Astrocyte (in vitro differentiated cells and primary cell): ENCODE results near the gene PRR5L.

Experiments
- EZH2 ChIP-seq: IDR thresholded peaks from 2 replicates; pipeline ENCODE4 v1.6.1; 2012; ENCODE audit warnings: mild to moderate bottlenecking, low read length, inconsistent platforms; ENCODE audit not compliant: insufficient read depth
- TF ChIP-seq, protein P1 (sequence below): IDR thresholded peaks from 2 replicates; pipeline ENCODE4 v1.5.1; 2011; ENCODE audit warnings: low read depth, mild to moderate bottlenecking, inconsistent platforms, low read length, moderate library complexity; ENCODE audit not compliant: insufficient read depth

DNA sequence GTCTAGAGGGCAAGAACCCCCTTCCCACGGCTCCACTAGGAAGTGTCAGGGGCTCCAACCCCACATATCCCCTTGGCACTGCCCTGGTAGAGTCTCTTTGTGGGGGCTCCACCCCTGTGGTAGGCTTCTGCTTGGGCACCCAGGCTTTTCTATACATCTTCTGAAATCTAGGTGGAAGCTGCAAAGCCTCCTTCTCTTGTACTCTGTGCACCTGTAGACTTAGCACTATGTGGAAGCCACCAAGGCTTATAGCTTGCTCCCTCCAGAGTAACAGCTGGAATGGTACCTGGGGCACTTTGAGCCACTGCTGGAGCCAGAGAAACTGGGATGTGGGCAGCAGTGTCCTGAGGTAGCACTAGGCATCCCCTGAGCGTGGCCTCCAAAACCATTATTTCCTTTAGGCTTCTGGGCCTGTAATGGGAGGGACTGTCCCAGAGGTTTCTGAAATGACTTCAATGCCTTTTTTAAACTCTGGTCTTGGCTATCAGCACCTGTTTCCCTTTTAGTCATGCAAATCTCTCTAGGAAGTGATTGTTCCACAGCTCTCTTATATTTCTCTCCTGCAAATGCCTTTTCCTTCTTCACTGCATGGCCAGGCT, 145.6 kb downstream of the PRR5L start:
- TF ChIP-seq, protein P1, sequence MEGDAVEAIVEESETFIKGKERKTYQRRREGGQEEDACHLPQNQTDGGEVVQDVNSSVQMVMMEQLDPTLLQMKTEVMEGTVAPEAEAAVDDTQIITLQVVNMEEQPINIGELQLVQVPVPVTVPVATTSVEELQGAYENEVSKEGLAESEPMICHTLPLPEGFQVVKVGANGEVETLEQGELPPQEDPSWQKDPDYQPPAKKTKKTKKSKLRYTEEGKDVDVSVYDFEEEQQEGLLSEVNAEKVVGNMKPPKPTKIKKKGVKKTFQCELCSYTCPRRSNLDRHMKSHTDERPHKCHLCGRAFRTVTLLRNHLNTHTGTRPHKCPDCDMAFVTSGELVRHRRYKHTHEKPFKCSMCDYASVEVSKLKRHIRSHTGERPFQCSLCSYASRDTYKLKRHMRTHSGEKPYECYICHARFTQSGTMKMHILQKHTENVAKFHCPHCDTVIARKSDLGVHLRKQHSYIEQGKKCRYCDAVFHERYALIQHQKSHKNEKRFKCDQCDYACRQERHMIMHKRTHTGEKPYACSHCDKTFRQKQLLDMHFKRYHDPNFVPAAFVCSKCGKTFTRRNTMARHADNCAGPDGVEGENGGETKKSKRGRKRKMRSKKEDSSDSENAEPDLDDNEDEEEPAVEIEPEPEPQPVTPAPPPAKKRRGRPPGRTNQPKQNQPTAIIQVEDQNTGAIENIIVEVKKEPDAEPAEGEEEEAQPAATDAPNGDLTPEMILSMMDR, result no peak
- TF ChIP-seq EZH2, result no peak
